NAMALWA (cell line): Measurements from ENCODE around the gene HLTF.

Source experiments
- DNase-seq: peaks from one replicate; pipeline ENCODE4 v3.0.0-alpha.2; 2015; ENCODE audit warnings: low spot score

The HLTF gene

GRCh38 chr3:149089395-149089794, 3.1 kb upstream of the HLTF start:
- no peak for DNase-seq

GRCh38 chr3:149087208-149087607, 875 bp upstream of the HLTF start:
- no peak for DNase-seq

GRCh38 chr3:149085828-149086231, 503 bp downstream of the HLTF start:
- DNase-seq = peak; percentile 59

GRCh38 chr3:149081772-149082171, 4.6 kb downstream of the HLTF start:
- no peak for DNase-seq

- no peak for DNase-seq
Measured at GRCh38 chr3:149080699-149081091, 5.6 kb downstream of the HLTF start.

- DNase-seq = no peak
Measured at GRCh38 chr3:149080011-149080698, 6.2 kb downstream of the HLTF start.

- no peak for DNase-seq
Measured at GRCh38 chr3:149077628-149078027, 8.7 kb downstream of the HLTF start.

GRCh38 chr3:149067883-149068282, 18.4 kb downstream of the HLTF start:
- DNase-seq = no peak

GRCh38 chr3:149061776-149062175, 24.6 kb downstream of the HLTF start:
- DNase-seq = no peak

GRCh38 chr3:149058602-149059001, 27.7 kb downstream of the HLTF start:
- no peak for DNase-seq

GRCh38 chr3:149058198-149058597, 28.1 kb downstream of the HLTF start:
- DNase-seq = no peak

- no peak for DNase-seq
Measured at GRCh38 chr3:149055575-149055974, 30.8 kb downstream of the HLTF start.

GRCh38 chr3:149044339-149045083, 41.8 kb downstream of the HLTF start:
- no peak for DNase-seq

- no peak for DNase-seq
Measured at GRCh38 chr3:149042789-149043386, 43.4 kb downstream of the HLTF start.

- DNase-seq = no peak
Measured at GRCh38 chr3:149038322-149038721, 48.0 kb downstream of the HLTF start.

GRCh38 chr3:149037684-149038083, 48.6 kb downstream of the HLTF start:
- DNase-seq = no peak

- DNase-seq = no peak
Measured at GRCh38 chr3:149031096-149031495, 55.2 kb downstream of the HLTF start.

- no peak for DNase-seq
Measured at GRCh38 chr3:149026718-149027117, 59.6 kb downstream of the HLTF start.

- DNase-seq = no peak
Measured at GRCh38 chr3:149023951-149024350, 62.4 kb downstream of the HLTF start.

GRCh38 chr3:149021830-149022229, 64.5 kb downstream of the HLTF start:
- DNase-seq = no peak

GRCh38 chr3:149020839-149021252, 65.5 kb downstream of the HLTF start:
- no peak for DNase-seq

GRCh38 chr3:149020196-149020838, 66.0 kb downstream of the HLTF start:
- no peak for DNase-seq

- DNase-seq = no peak
Measured at GRCh38 chr3:149019580-149019979, 66.8 kb downstream of the HLTF start.
